Measurements from ENCODE around the gene RNGTT. TPM values are rescaled to one million over a fixed set of nuclear protein-coding genes. Genes with fewer than 3 reads are reported as not detected.

Gene RNGTT
- total RNA-seq, 3 donors from 2014 or later, result 8.4 to 11.6 (median 9.4) TPM

DNA sequence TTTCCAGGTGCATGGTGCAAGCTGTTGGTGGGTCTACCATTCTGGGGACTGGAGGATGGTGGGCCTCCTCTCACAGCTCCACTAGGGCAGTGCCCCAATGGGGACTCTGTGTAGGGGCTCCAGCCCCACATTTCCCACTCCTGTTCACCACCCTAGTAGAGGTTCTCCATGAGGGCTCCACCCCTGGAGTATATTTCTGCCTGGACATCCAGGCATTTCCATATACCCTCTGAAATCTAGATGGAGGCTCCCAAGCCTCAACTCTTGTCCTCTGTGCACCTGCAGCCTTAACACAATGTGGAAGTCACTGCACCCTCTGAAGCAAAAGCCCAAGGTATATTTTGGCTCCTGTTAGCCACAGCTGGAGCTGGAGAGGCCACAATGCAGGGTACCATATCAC, 393.5 kb downstream of the RNGTT start:
- TF ChIP-seq, protein P1, sequence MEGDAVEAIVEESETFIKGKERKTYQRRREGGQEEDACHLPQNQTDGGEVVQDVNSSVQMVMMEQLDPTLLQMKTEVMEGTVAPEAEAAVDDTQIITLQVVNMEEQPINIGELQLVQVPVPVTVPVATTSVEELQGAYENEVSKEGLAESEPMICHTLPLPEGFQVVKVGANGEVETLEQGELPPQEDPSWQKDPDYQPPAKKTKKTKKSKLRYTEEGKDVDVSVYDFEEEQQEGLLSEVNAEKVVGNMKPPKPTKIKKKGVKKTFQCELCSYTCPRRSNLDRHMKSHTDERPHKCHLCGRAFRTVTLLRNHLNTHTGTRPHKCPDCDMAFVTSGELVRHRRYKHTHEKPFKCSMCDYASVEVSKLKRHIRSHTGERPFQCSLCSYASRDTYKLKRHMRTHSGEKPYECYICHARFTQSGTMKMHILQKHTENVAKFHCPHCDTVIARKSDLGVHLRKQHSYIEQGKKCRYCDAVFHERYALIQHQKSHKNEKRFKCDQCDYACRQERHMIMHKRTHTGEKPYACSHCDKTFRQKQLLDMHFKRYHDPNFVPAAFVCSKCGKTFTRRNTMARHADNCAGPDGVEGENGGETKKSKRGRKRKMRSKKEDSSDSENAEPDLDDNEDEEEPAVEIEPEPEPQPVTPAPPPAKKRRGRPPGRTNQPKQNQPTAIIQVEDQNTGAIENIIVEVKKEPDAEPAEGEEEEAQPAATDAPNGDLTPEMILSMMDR (IDR thresholded peaks at IDR 0.05), result no peak
- ATAC-seq, result no peak

DNA sequence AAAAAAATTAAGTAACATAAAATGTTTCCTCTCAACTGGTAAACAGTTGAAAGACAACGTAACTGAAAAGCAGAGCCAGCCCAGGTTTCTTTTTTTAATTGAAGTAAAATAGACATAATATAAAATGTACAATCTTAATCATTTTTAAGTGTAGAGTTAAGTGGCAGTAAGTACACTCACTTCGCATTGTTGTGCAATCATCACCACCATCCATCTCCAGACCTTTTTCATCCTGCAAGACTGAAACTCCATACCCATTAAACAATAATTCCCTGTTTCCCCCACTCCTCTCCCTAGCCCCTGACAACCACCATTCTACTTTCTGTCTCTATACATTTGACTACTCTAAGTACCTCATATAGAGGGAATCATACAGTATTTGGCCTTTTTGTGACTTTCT, 395.7 kb downstream of the RNGTT start:
- no peak for ATAC-seq
- Histone ChIP-seq H3K4me3 (no peak overlapping the region), H3K9me3 (peaks cover 8% of the 10 kb centered on the region), H3K4me1 (ENCODE audit: low read depth) (no peaks in the 10 kb centered on the region), H3K36me3 (ENCODE audit: low read depth) (no peaks in the 10 kb centered on the region)
- intact Hi-C loops (cut with DNase I, micrococcal nuclease), result no loop called here
- DNase-seq, result no peak
- TF ChIP-seq, protein P1 (IDR thresholded peaks at IDR 0.05), result no peak

More for the DNA sequence above, 393.5 kb downstream of the RNGTT start:
- Histone ChIP-seq H3K4me3 (no peak overlapping the region), H3K9me3 (peaks cover 8% of the 10 kb centered on the region), H3K4me1 (ENCODE audit: low read depth) (no peaks in the 10 kb centered on the region), H3K36me3 (ENCODE audit: low read depth) (no peaks in the 10 kb centered on the region)
- DNase-seq, result no peak
- intact Hi-C loops (cut with DNase I, micrococcal nuclease), result no loop called here

DNA sequence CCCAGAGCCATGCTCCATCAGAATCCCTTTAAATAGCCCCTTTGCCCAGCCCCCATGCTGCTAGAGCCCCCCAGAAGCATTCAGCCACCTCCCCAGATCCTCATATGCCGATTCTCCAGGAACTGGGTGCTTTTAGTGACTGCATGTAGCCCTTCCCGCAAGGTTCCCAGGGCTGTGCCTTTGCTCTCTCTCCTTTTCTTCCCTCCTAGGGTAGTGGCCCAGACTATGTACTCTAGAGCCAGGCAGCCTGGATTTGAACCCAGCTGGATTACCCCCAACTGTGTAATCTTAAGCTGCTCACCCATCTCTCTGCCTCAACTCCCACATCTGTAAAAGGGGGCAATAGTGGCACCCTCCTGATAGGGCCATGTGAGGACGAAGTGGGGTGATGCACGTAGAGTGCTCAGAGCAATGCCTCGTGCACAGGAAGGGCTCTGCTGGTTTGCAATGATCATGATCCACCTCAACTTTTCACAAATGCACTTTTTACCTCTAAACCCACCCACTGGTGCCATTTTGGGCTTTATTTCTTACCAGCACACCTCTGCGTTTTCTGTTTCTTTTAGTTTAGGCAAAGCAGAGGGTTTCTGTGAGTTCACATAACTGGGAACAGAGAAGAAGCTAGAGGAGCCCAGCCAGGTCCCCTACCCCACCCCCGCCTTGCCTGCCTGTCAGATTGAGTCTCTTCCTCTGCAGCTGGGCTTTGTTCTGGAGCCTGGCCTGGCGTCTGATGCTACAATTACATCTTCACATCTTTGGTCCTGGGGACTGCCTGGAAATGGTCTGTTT, 396.5 kb downstream of the RNGTT start:
- Histone ChIP-seq H3K9me3 (peaks cover 8% of the 10 kb centered on the region), H3K4me3 (no peak overlapping the region), H3K36me3 (ENCODE audit: low read depth) (no peaks in the 10 kb centered on the region), H3K4me1 (ENCODE audit: low read depth) (no peaks in the 10 kb centered on the region)
- no peak for DNase-seq
- intact Hi-C loops (cut with DNase I, micrococcal nuclease), result no loop called here
- ATAC-seq, result no peak
- TF ChIP-seq, protein P1 (IDR thresholded peaks at IDR 0.05), result no peak

DNA sequence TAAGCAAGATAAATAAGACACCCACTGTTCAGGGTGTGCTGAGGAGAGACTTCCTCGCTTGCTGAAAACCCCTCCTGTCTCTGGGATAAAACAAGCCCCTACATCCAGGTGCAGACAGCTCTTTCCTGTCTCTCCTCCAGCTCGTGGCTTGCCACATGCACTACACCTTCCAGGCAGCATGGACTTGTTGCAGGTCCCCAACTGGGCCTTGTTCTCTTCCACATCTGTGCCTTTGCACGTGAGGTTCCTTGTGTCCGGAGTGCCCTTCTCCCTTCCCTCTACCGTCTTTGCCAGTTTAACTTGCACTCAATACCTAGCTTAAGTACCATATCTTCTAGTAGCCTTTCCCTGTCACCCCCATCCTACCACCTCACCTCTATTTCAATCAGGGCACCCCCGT, 397.6 kb downstream of the RNGTT start:
- intact Hi-C loops (cut with DNase I, micrococcal nuclease), result no loop called here
- no peaks in the 10 kb centered on the region for H3K36me3 ChIP-seq (ENCODE audit: low read depth)
- TF ChIP-seq, protein P1 (IDR thresholded peaks at IDR 0.05), result no peak
- no peak for DNase-seq
- no peaks in the 10 kb centered on the region for H3K4me1 ChIP-seq (ENCODE audit: low read depth)
- no peak overlapping the region for H3K4me3 ChIP-seq
- ATAC-seq, result no peak
- peaks cover 8% of the 10 kb centered on the region for H3K9me3 ChIP-seq

DNA sequence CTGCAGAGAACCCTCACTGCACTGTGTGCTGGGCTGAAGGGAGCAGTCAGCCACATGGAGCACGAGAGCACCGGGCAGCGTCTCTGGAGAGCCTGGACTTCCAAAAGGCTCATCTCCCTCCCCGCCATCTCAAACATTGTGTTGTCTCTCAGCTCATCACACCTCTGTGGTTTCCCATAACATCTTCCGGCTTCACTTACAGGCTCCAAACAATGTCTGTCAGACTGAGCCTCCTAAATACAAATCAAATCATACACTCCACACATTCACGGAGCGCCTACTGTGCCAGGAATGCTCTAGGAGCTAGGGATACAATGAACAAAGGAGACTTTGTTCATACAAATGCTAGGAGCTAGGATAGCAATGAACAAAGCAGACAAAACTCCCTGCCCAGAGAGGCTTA, 398.0 kb downstream of the RNGTT start:
- DNase-seq (no peak), ATAC-seq (no peak)
- Histone ChIP-seq H3K36me3 (ENCODE audit: low read depth) (no peaks in the 10 kb centered on the region), H3K4me1 (ENCODE audit: low read depth) (no peaks in the 10 kb centered on the region), H3K9me3 (peaks cover 8% of the 10 kb centered on the region), H3K4me3 (no peak overlapping the region)
- TF ChIP-seq, protein P1 (IDR thresholded peaks at IDR 0.05), result no peak
- intact Hi-C loops (cut with DNase I, micrococcal nuclease), result no loop called here
